HepG2 (cell line): ENCODE measurements around the gene KCNK7. TPM values are rescaled to one million over a fixed set of nuclear protein-coding genes. Genes with fewer than 3 reads are reported as not detected.

Experiments used
- ATAC-seq: fragments of 200-7000 bp; cut with Tn5 transposase; 3 replicates; pipeline ENCODE4 v1.9.1; 2020; ENCODE audit warnings: mild to moderate bottlenecking, moderate library complexity
- BruUV-seq: library from RNA; stranded (reverse); fragments of 400-500 nt; replicated peaks from 2 replicates; lab custom pipeline; 2021; lab: Mats Ljungman, UMichigan
- CTCF ChIA-PET: fragments of 300-600 bp; formaldehyde crosslinking; extraction: SDS; loops from one replicate; lab custom pipeline; 2021; ENCODE audit warnings: low total read pairs, inconsistent platforms, low intra/inter-chr PET ratio; lab: Yijun Ruan, JAX
- POLR2A ChIA-PET: fragments of 350-600 bp; sonication (Branson Sonifier 250); formaldehyde crosslinking; loops from one replicate; lab custom pipeline; 2020; ENCODE audit warnings: antibody characterized with exemption, inconsistent platforms; lab: Yijun Ruan, JAX
- DNase-seq: peaks from one replicate; pipeline ENCODE4 v3.0.0-alpha.2; 2015; ENCODE audit warnings: low spot score
- FAIRE-seq: peaks from 3 replicates; lab custom pipeline; 2011; peaks lifted over from hg19 to GRCh38; lab: Jason Lieb, UNC
- H2AFZ ChIP-seq: one replicate; pipeline ENCODE4 v1.6.1; 2011; ENCODE audit warnings: low read length, inconsistent platforms
- H3K27ac ChIP-seq: fragments of 300-600 bp; 3 replicates; pipeline ENCODE4 v1.8.0; 2011; ENCODE audit warnings: mixed run types, mild to moderate bottlenecking, mixed read lengths, low read length, inconsistent platforms; ENCODE audit not compliant: insufficient read depth; ENCODE audit errors: extremely low read length
- H3K27me3 ChIP-seq, 2 experiments: fragments of 200-600 bp in 1 of 2; 2 replicates in 1 of 2; 3 replicates in 1 of 2; pipeline versions ENCODE4 v1.6.0 to v1.8.0; 2011; ENCODE audit warnings: low read length in 2 of 2, mild to moderate bottlenecking in 2 of 2, moderate library complexity in 2 of 2, inconsistent platforms in 1 of 2; ENCODE audit not compliant: insufficient read depth in 2 of 2, control insufficient read depth in 1 of 2
- H3K36me3 ChIP-seq, 2 experiments: fragments of 200-600 bp in 1 of 2; replicated peaks in 1 of 2; 2 replicates in 1 of 2; 3 replicates in 1 of 2; pipeline versions ENCODE4 v1.5.1 to v1.8.0; 2011; ENCODE audit warnings: low read length in 2 of 2, inconsistent platforms in 1 of 2; ENCODE audit not compliant: insufficient read depth in 2 of 2, control insufficient read depth in 1 of 2
- H3K4me1 ChIP-seq: 2 replicates; pipeline ENCODE4 v1.5.1; 2012; ENCODE audit warnings: low read length, inconsistent platforms; ENCODE audit not compliant: insufficient read depth
- H3K4me2 ChIP-seq: 2 replicates; pipeline ENCODE4 v1.6.0; 2011; ENCODE audit warnings: low read depth, low read length, inconsistent platforms
- H3K4me3 ChIP-seq, 3 experiments: fragments of 200-600 bp in 1 of 3; sonication (generic), shearing (Covaris generic) in 1 of 3; replicated peaks in 1 of 3; 2 replicates each; pipeline ENCODE4 v1.5.1; 2011 to 2016; ENCODE audit warnings: low read length in 3 of 3, inconsistent platforms in 2 of 3, low read depth in 2 of 3, mild to moderate bottlenecking in 2 of 3, control low read depth in 1 of 3, mixed read lengths in 1 of 3; ENCODE audit not compliant: insufficient read depth in 1 of 3
- H3K79me2 ChIP-seq: one replicate; pipeline ENCODE4 v1.6.1; 2011; ENCODE audit warnings: low read length, inconsistent platforms; ENCODE audit not compliant: insufficient read depth
- H3K9ac ChIP-seq: 2 replicates; pipeline ENCODE4 v1.6.0; 2011; ENCODE audit warnings: mild to moderate bottlenecking, low read depth, low read length, inconsistent platforms; ENCODE audit not compliant: insufficient read depth
- H3K9me3 ChIP-seq: 2 replicates; pipeline ENCODE4 v1.5.1; 2012; ENCODE audit warnings: mild to moderate bottlenecking, low read length
- H4K20me1 ChIP-seq: 2 replicates; pipeline ENCODE4 v1.6.0; 2011; ENCODE audit warnings: inconsistent platforms, mild to moderate bottlenecking, low read length, moderate library complexity; ENCODE audit not compliant: insufficient read depth
- AGO2 ChIP-seq: fragments of 200-400 bp; formaldehyde crosslinking; optimal IDR thresholded peaks from 2 replicates; pipeline ENCODE3; 2017; ENCODE audit warnings: mild to moderate bottlenecking, low read depth, low read length, moderate library complexity
- HIC2 ChIP-seq: sonication (generic); formaldehyde crosslinking; IDR thresholded peaks from 2 replicates; pipeline ENCODE4 v1.9.0; 2022; ENCODE audit warnings: low read depth, missing genetic modification reagents
- NCOA1 ChIP-seq: sonication (generic); formaldehyde crosslinking; IDR thresholded peaks from 2 replicates; pipeline ENCODE4 v1.9.0; 2021; ENCODE audit warnings: missing genetic modification reagents
- PAXIP1 ChIP-seq: sonication (generic); formaldehyde crosslinking; conservative IDR thresholded peaks from 2 replicates; pipeline ENCODE4 v1.4.0; 2020; ENCODE audit warnings: mild to moderate bottlenecking, missing genetic modification reagents, moderate library complexity
- TRIM24 ChIP-seq: sonication (generic); formaldehyde crosslinking; IDR thresholded peaks from 2 replicates; pipeline ENCODE4 v1.8.0; 2022; ENCODE audit warnings: mild to moderate bottlenecking, missing genetic modification reagents
- ZNF615 ChIP-seq: sonication (generic); formaldehyde crosslinking; IDR thresholded peaks from 2 replicates; pipeline ENCODE4 v1.5.0; 2020; ENCODE audit warnings: mild to moderate bottlenecking, missing genetic modification reagents, borderline replicate concordance
- ZNF746 ChIP-seq: sonication (generic); formaldehyde crosslinking; IDR thresholded peaks from 2 replicates; pipeline ENCODE4 v1.8.0; 2022; ENCODE audit warnings: mild to moderate bottlenecking, missing genetic modification reagents
- WGBS: methylation state at CpG from one replicate; pipeline ENCODE4 v1.1.6; 2017; ENCODE audit warnings: low lambda C conversion rate; 5-methylcytosine and 5-hydroxymethylcytosine counted together
- in situ Hi-C: cut with HindIII; loops from 2 replicates; pipeline ENCODE4 v1.10.0; 2017; ENCODE audit warnings: low pct_unique_long_range_greater_than_20kb; ENCODE audit not compliant: extremely low pct_ligation_motif_present
- intact Hi-C: fragments of 100-400 bp; cut with micrococcal nuclease; formaldehyde crosslinking; loops from one replicate; pipeline ENCODE4 v1.10.0; 2022; ENCODE audit not compliant: unreplicated experiment
- polyA plus RNA-seq, 8 experiments: library from polyadenylated mRNA; depleted of rRNA in 3 of 8; stranded (reverse) in 7 of 8; unstranded in 1 of 8; fragments of >200 nt; fragmentation: Illumina TruSeq in 4 of 8; extraction: Trizol in 4 of 8; gene quantifications; 2 replicates each; pipeline versions ENCODE4 v1.2.1 to v1.2.3, GENCODE V29; 2011 to 2016; ENCODE audit warnings: low read depth in 4 of 8, missing spikeins in 1 of 8, mixed read lengths in 1 of 8; ENCODE audit not compliant: insufficient read depth in 1 of 8
- total RNA-seq, 5 experiments: library from RNA; depleted of rRNA; stranded (reverse); fragments of >200 nt; fragmentation: Illumina TruSeq; extraction: Trizol; gene quantifications; 2 replicates each; pipeline ENCODE4 v1.2.3, GENCODE V29; 2016; ENCODE audit warnings: low read depth in 1 of 5

KCNK7 gene
- total and polyA plus RNA-seq, 2 of the 13 experiments (the other 11 are each of a cell fraction or from before 2014, with no cell fraction given), result 0.11 TPM; not detected in 1

GRCh38 chr11:65634440-65634839, 38.8 kb upstream of the KCNK7 start:
- CTCF ChIA-PET, result no interaction called here
- Histone ChIP-seq H3K27me3 (no peaks in the 10 kb centered on the region), H3K4me1 (peaks cover 28% of the 10 kb centered on the region), H3K9me3 (no peaks in the 10 kb centered on the region), H3K36me3 (peaks cover 36 to 52% of the 10 kb centered on the region in 2 experiments; a peak in 4 of 5 replicates), H2AFZ (no peak overlapping the region), H4K20me1 (no peaks in the 10 kb centered on the region), H3K27ac (no peak overlapping the region), H3K9ac (no peak overlapping the region), H3K4me2 (no peak overlapping the region), H3K79me2 (no peaks in the 10 kb centered on the region), H3K4me3 (no peak overlapping the region)
- DNase-seq, result no peak
- peak; percentile 1 for TF ChIP-seq AGO2
- TF ChIP-seq ZNF615, result no peak
- TF ChIP-seq PAXIP1 (CRISPR knock-in tag), result no peak
- TF ChIP-seq TRIM24 (CRISPR knock-in tag), result no peak
- no peak for TF ChIP-seq HIC2 (CRISPR knock-in tag)
- no peak for TF ChIP-seq NCOA1 (CRISPR knock-in tag)
- no peak for TF ChIP-seq ZNF746 (CRISPR knock-in tag)
- in situ Hi-C loops, result no loop called here
- ATAC-seq, result no peak
- intact Hi-C loops, result no loop called here
- BruUV-seq, result no TSS peak
- 100% methylated on average over 2 of the region's 11 CpGs for WGBS
- POLR2A ChIA-PET, result no interaction called here
- FAIRE-seq, result no peak
